Sigmoid colon (tissue), 4 donors: Measurements from ENCODE around the gene SOX6.

ENCODE experiments used
- EP300 ChIP-seq, 4 donors: sonication (generic); formaldehyde crosslinking; IDR thresholded peaks; one replicate each; pipeline ENCODE4 v1.6.1; 2017; ENCODE audit warnings: antibody characterized with exemption in 4 of 4
- POLR2A ChIP-seq, 2 donors: fragments of 450-650 bp; IDR thresholded peaks; one replicate each; pipeline ENCODE4 v1.6.1; 2016; ENCODE audit warnings: antibody characterized with exemption in 2 of 2, mild to moderate bottlenecking in 2 of 2, moderate library complexity in 2 of 2
- POLR2AphosphoS5 ChIP-seq, 4 donors: sonication (generic); formaldehyde crosslinking; IDR thresholded peaks; one replicate each; pipeline ENCODE4 v1.6.1; 2017; ENCODE audit warnings: antibody characterized with exemption in 4 of 4
- TF ChIP-seq, protein P1 (sequence below), 4 experiments: fragments of 450-650 bp in 3 of 4; fragments of 200-600 bp in 1 of 4; IDR thresholded peaks; one replicate each; pipeline ENCODE4 v1.5.1; 2016 to 2019; ENCODE audit warnings: antibody characterized with exemption in 4 of 4, mild to moderate bottlenecking in 3 of 4, moderate library complexity in 2 of 4

DNA sequence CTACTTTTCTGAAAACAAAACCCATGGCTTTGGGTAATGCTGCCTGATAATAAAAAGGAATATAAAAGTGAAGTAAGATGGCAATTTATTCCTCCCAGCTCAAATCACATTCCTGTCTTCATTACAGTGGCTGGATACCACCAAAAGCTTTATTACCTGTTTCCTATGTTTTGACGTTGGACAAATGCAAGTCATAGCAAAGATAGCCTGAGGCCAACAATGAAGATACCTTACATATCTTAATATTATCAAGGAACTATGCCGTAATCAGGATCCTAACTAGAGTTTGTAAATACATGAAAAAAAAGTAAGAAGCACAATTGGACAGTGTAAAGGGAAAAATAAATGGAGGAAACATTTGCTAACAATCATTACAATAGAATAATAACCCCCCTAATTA, 202.4 kb downstream of the SOX6 start:
- TF ChIP-seq EP300 (IDR thresholded peaks at IDR 0.05) (no peak), POLR2A (IDR thresholded peaks at IDR 0.05) (no peak), POLR2AphosphoS5 (IDR thresholded peaks at IDR 0.05) (no peak)
- TF ChIP-seq, protein P1, sequence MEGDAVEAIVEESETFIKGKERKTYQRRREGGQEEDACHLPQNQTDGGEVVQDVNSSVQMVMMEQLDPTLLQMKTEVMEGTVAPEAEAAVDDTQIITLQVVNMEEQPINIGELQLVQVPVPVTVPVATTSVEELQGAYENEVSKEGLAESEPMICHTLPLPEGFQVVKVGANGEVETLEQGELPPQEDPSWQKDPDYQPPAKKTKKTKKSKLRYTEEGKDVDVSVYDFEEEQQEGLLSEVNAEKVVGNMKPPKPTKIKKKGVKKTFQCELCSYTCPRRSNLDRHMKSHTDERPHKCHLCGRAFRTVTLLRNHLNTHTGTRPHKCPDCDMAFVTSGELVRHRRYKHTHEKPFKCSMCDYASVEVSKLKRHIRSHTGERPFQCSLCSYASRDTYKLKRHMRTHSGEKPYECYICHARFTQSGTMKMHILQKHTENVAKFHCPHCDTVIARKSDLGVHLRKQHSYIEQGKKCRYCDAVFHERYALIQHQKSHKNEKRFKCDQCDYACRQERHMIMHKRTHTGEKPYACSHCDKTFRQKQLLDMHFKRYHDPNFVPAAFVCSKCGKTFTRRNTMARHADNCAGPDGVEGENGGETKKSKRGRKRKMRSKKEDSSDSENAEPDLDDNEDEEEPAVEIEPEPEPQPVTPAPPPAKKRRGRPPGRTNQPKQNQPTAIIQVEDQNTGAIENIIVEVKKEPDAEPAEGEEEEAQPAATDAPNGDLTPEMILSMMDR (IDR thresholded peaks at IDR 0.05): no peak
